ENCODE data around the gene MED27. TPM values are rescaled to one million over a fixed set of nuclear protein-coding genes. Genes with fewer than 3 reads are reported as not detected.
"Not testable (repeated sequence)": the region's sequence is repeated elsewhere in the genome, so short reads cannot be mapped to it uniquely, and the experiment has no call there.

The MED27 gene
- total and polyA plus RNA-seq, 2 of the 13 experiments (the other 11 are each of a cell fraction or from before 2014, with no cell fraction given) = 16.9 to 19.0 TPM

GRCh38 chr9:131923132-131923671 lies 156.5 kb downstream of the MED27 start (continued):
- TF ChIP-seq ZNF652 (CRISPR knock-in tag; IDR thresholded peaks at IDR 0.05; ENCODE audit: borderline replicate concordance, low read depth) (no peak), CCAR2 (optimal IDR thresholded peaks at IDR 0.05; ENCODE audit: low read depth, low read length) (no peak)

- not testable (repeated sequence) for H3K27ac ChIP-seq (ENCODE audit: extremely low read length, insufficient read depth, low read length); BruUV-seq (replicated peaks)
- 92% methylated on average over 5 of the region's 5 CpGs for WGBS (ENCODE audit: low lambda C conversion rate)
Measured at GRCh38 chr9:131921635-131922034, 158.0 kb downstream of the MED27 start.

GRCh38 chr9:131919216-131919615 lies 160.5 kb downstream of the MED27 start:
- BruUV-seq (replicated peaks) = no TSS peak
- Histone ChIP-seq H3K9ac (ENCODE audit: insufficient read depth, low read depth, low read length) (no peak overlapping the region), H3K9me3 (ENCODE audit: low read length) (no peaks in the 10 kb centered on the region), H3K79me2 (ENCODE audit: insufficient read depth, low read length) (no peaks in the 10 kb centered on the region), H3K4me3 (replicated peaks in 1 of 3; ENCODE audit: insufficient read depth in 1 of 3, low read depth in 2 of 3, low read length in 3 of 3) (no peak overlapping the region), H2AFZ (ENCODE audit: low read length) (no peak overlapping the region), H3K4me2 (ENCODE audit: low read depth, low read length) (no peak overlapping the region), H3K27ac (ENCODE audit: extremely low read length, insufficient read depth, low read length) (no peak overlapping the region), H3K4me1 (ENCODE audit: insufficient read depth, low read length) (no peaks in the 10 kb centered on the region), H4K20me1 (ENCODE audit: insufficient read depth, low read length) (no peaks in the 10 kb centered on the region), H3K36me3 (replicated peaks in 1 of 2; ENCODE audit: control insufficient read depth in 1 of 2, insufficient read depth in 2 of 2, low read length in 2 of 2) (no peaks in the 10 kb centered on the region), H3K27me3 (ENCODE audit: control insufficient read depth in 1 of 2, insufficient read depth in 2 of 2, low read length in 2 of 2) (no peaks in the 10 kb centered on the region)
- ATAC-seq (no peak), FAIRE-seq (no peak), DNase-seq (ENCODE audit: low spot score) (no peak)
- intact Hi-C loops (cut with micrococcal nuclease; ENCODE audit: unreplicated experiment) = no loop called here
- WGBS (ENCODE audit: low lambda C conversion rate) = 100% methylated on average over 1 of the region's 1 CpG
- ChIA-PET CTCF (ENCODE audit: low intra/inter-chr PET ratio, low total read pairs) (no interaction called here), POLR2A (no interaction called here)
- TF ChIP-seq ZNF274 (CRISPR knock-in tag; IDR thresholded peaks at IDR 0.05) (no peak), ZNF639 (CRISPR knock-in tag; conservative IDR thresholded peaks at IDR 0.05) (no peak), MAFF (IDR thresholded peaks at IDR 0.05; ENCODE audit: low read depth, low read length) (no peak), ZNF766 (CRISPR knock-in tag; IDR thresholded peaks at IDR 0.05; ENCODE audit: borderline replicate concordance) (no peak), NR0B2 (CRISPR knock-in tag; IDR thresholded peaks at IDR 0.05) (no peak), CBFB (CRISPR knock-in tag; IDR thresholded peaks at IDR 0.05) (no peak)
- in situ Hi-C loops (cut with HindIII; ENCODE audit: extremely low pct_ligation_motif_present, low pct_unique_long_range_greater_than_20kb) = no loop called here

More at GRCh38 chr9:131921635-131922034, 158.0 kb downstream of the MED27 start:
- H4K20me1 ChIP-seq (ENCODE audit: insufficient read depth, low read length); H3K9ac ChIP-seq (ENCODE audit: insufficient read depth, low read depth, low read length); POLR2A ChIA-PET; H3K4me1 ChIP-seq (ENCODE audit: insufficient read depth, low read length); ATAC-seq; DNase-seq (ENCODE audit: low spot score); FAIRE-seq; intact Hi-C loops (cut with micrococcal nuclease; ENCODE audit: unreplicated experiment); H3K9me3 ChIP-seq (ENCODE audit: low read length); in situ Hi-C loops (cut with HindIII; ENCODE audit: extremely low pct_ligation_motif_present, low pct_unique_long_range_greater_than_20kb); H3K4me3 ChIP-seq (replicated peaks in 1 of 3; ENCODE audit: insufficient read depth in 1 of 3, low read depth in 2 of 3, low read length in 3 of 3); H3K27me3 ChIP-seq (ENCODE audit: control insufficient read depth in 1 of 2, insufficient read depth in 2 of 2, low read length in 2 of 2); H3K79me2 ChIP-seq (ENCODE audit: insufficient read depth, low read length); CTCF ChIA-PET (ENCODE audit: low intra/inter-chr PET ratio, low total read pairs); H3K4me2 ChIP-seq (ENCODE audit: low read depth, low read length); H2AFZ ChIP-seq (ENCODE audit: low read length); H3K36me3 ChIP-seq (replicated peaks in 1 of 2; ENCODE audit: control insufficient read depth in 1 of 2, insufficient read depth in 2 of 2, low read length in 2 of 2): not testable (repeated sequence)
